GM12878 (cell line): ENCODE measurements around the gene ITPR3. TPM values are rescaled to one million over a fixed set of nuclear protein-coding genes. Genes with fewer than 3 reads are reported as not detected.

ENCODE experiments used
- ATAC-seq: fragments of 200-7000 bp; cut with Tn5 transposase; 3 replicates; pipeline ENCODE4 v1.9.1; 2020; ENCODE audit warnings: mild to moderate bottlenecking, moderate library complexity
- BruUV-seq: library from RNA; stranded (reverse); fragments of 400-500 nt; replicated peaks from 2 replicates; lab custom pipeline; 2021; lab: Mats Ljungman, UMichigan
- CTCF ChIA-PET: fragments of 300-600 bp; sonication (Branson Sonifier 250); formaldehyde crosslinking; extraction: SDS; loops from one replicate; lab custom pipeline; 2021; ENCODE audit warnings: inconsistent platforms; lab: Yijun Ruan, JAX
- POLR2A ChIA-PET: fragments of 350-600 bp; formaldehyde crosslinking; extraction: SDS; loops from one replicate; lab custom pipeline; 2021; ENCODE audit warnings: inconsistent platforms; lab: Charles Lee
- RAD21 ChIA-PET: fragments of 300-600 bp; sonication (Branson Sonifier 250); formaldehyde crosslinking; loops from one replicate; lab custom pipeline; 2023; ENCODE audit warnings: antibody characterized with exemption; ENCODE audit not compliant: unreplicated experiment; lab: Charles Lee
- SMC1A ChIA-PET: fragments of 300-600 bp; sonication (Branson Sonifier 250); formaldehyde crosslinking; loops from one replicate; lab custom pipeline; 2023; ENCODE audit not compliant: unreplicated experiment, uncharacterized antibody; lab: Charles Lee
- DNase-seq: peaks from one replicate; pipeline ENCODE4 v3.0.0-alpha.2; 2011; ENCODE audit warnings: low read depth, low spot score
- FAIRE-seq: peaks from 3 replicates; lab custom pipeline; 2011; peaks lifted over from hg19 to GRCh38; lab: Jason Lieb, UNC
- H2AFZ ChIP-seq: 2 replicates; pipeline ENCODE4 v1.6.0; 2011; ENCODE audit warnings: low read depth, low read length, control low read depth; ENCODE audit not compliant: control insufficient read depth
- H3K27ac ChIP-seq: 2 replicates; pipeline ENCODE4 v1.5.1; 2011; ENCODE audit warnings: control low read depth; ENCODE audit not compliant: control insufficient read depth, insufficient read depth
- H3K27me3 ChIP-seq, 2 experiments: replicated peaks in 1 of 2; 2 replicates each; pipeline versions ENCODE4 v1.6.0 to v1.6.1; 2011; ENCODE audit warnings: low read length in 1 of 2; ENCODE audit not compliant: control insufficient read depth in 2 of 2, insufficient read depth in 2 of 2
- H3K36me3 ChIP-seq, 2 experiments: 2 replicates each; pipeline ENCODE4 v1.5.1; 2011; ENCODE audit warnings: low read length in 1 of 2; ENCODE audit not compliant: control insufficient read depth in 2 of 2, insufficient read depth in 2 of 2
- H3K4me1 ChIP-seq: 2 replicates; pipeline ENCODE4 v1.6.1; 2011; ENCODE audit warnings: mild to moderate bottlenecking, low read length, moderate library complexity, mixed read lengths; ENCODE audit not compliant: control insufficient read depth, insufficient read depth
- H3K4me2 ChIP-seq: 2 replicates; pipeline ENCODE4 v1.6.0; 2011; ENCODE audit warnings: control low read depth; ENCODE audit not compliant: control insufficient read depth, insufficient read depth
- H3K4me3 ChIP-seq: fragments of 200-600 bp; sonication (generic); 2 replicates; pipeline ENCODE4 v1.5.1; 2016
- H3K79me2 ChIP-seq: 2 replicates; pipeline ENCODE4 v1.6.0; 2011; ENCODE audit warnings: low read length; ENCODE audit not compliant: control insufficient read depth, insufficient read depth
- H3K9ac ChIP-seq: 2 replicates; pipeline ENCODE4 v1.8.0; 2011; ENCODE audit warnings: low read length, control low read depth, mixed read lengths; ENCODE audit not compliant: control insufficient read depth, insufficient read depth
- H3K9me3 ChIP-seq: replicated peaks from 3 replicates; pipeline ENCODE4 v1.5.1; 2011; ENCODE audit warnings: mild to moderate bottlenecking, low read length; ENCODE audit not compliant: control insufficient read depth, insufficient read depth
- H4K20me1 ChIP-seq: 2 replicates; pipeline ENCODE4 v1.6.0; 2011; ENCODE audit not compliant: control insufficient read depth, insufficient read depth
- CEBPB ChIP-seq, 2 experiments: fragments of 150-350 bp in 1 of 2; IDR thresholded peaks; 2 replicates each; pipeline ENCODE4 v1.6.1; 2012 to 2014; ENCODE audit warnings: low read depth in 2 of 2, low read length in 2 of 2, borderline replicate concordance in 1 of 2, inconsistent platforms in 1 of 2
- CEBPZ ChIP-seq: fragments of 150-350 bp; IDR thresholded peaks from 2 replicates; pipeline ENCODE4 v1.6.1; 2016; ENCODE audit warnings: low read depth, low read length
- HSF1 ChIP-seq: fragments of 150-350 bp; IDR thresholded peaks from 2 replicates; pipeline ENCODE4 v1.6.1; 2014; ENCODE audit warnings: mild to moderate bottlenecking, low read depth, low read length
- NKRF ChIP-seq: fragments of 450-650 bp; conservative IDR thresholded peaks from 2 replicates; pipeline ENCODE4 v1.6.1; 2017; ENCODE audit warnings: mild to moderate bottlenecking, moderate library complexity
- PAX5 ChIP-seq: IDR thresholded peaks from 2 replicates; pipeline ENCODE4 v1.6.1; 2011; ENCODE audit warnings: low read depth, low read length, borderline replicate concordance
- PRDM15 ChIP-seq: fragments of 450-650 bp; formaldehyde crosslinking; IDR thresholded peaks from 2 replicates; pipeline ENCODE4 v1.4.0; 2020; ENCODE audit warnings: mild to moderate bottlenecking, moderate library complexity
- WGBS: methylation state at CpG from one replicate; pipeline ENCODE4 v1.1.6; 2016; ENCODE audit warnings: low lambda C conversion rate; ENCODE audit not compliant: insufficient replicate concordance, insufficient coverage; ENCODE audit errors: missing lambda C conversion rate; 5-methylcytosine and 5-hydroxymethylcytosine counted together
- in situ Hi-C: fragments of 300-500 bp; cut with MboI; formaldehyde crosslinking; loops from 9 replicates; pipeline ENCODE4 v1.14.3; 2018; ENCODE audit warnings: mixed read lengths
- intact Hi-C: fragments of 100-400 bp; cut with micrococcal nuclease; formaldehyde crosslinking; loops from one replicate; pipeline ENCODE4 v1.14.2; 2022; ENCODE audit not compliant: unreplicated experiment
- polyA plus RNA-seq, 11 experiments: library from polyadenylated mRNA; depleted of rRNA in 4 of 11; unstranded in 6 of 11; stranded (reverse) in 5 of 11; fragments of >200 nt; fragmentation: Nextera tagmentation in 4 of 11; fragmentation: Illumina TruSeq in 1 of 11; extraction: Ambion mirVana in 4 of 11; extraction: Trizol in 1 of 11; gene quantifications; 1 replicate in 1 of 11; 2 replicates in 10 of 11; pipeline versions ENCODE4 v1.2.1 to v1.2.3, GENCODE V29; 2011 to 2016; ENCODE audit warnings: inconsistent platforms in 2 of 11, missing spikeins in 2 of 11, low read depth in 1 of 11
- total RNA-seq, 4 experiments: library from RNA; depleted of rRNA in 3 of 4; stranded (reverse); fragments of >200 nt in 3 of 4; fragmentation: Illumina TruSeq in 1 of 4; extraction: Trizol in 1 of 4; gene quantifications; 2 replicates each; pipeline versions ENCODE4 v1.2.1 to v1.2.3, GENCODE V29; 2013 to 2021

The ITPR3 gene
- total and polyA plus RNA-seq, 10 of the 15 experiments (the other 5 are each of a cell fraction or from before 2014, with no cell fraction given): 0.32 to 34.0 (median 11.9) TPM

GRCh38 chr6:33654831-33655554 lies 33.9 kb downstream of the ITPR3 start:
- no peak for TF ChIP-seq NKRF
- TF ChIP-seq CEBPB (IDR thresholded peaks at IDR 0.05; ENCODE audit: borderline replicate concordance in 1 of 2, low read depth in 2 of 2, low read length in 2 of 2): no peak
- no peak for TF ChIP-seq CEBPZ
- no peak for TF ChIP-seq HSF1
- no peak for TF ChIP-seq PRDM15 (CRISPR knock-in tag)
- TF ChIP-seq PAX5: no peak
- TF ChIP-seq, all 136 proteins: peak for 0
- SMC1A ChIA-PET: interaction anchor here (0.9 kb wide), 1 partner anchor 51 kb away, joined by 3 read pairs; no protein-coding TSS in a partner anchor
- BruUV-seq: no TSS peak
- no peaks in the 10 kb centered on the region for H4K20me1 ChIP-seq
- FAIRE-seq: no peak
- WGBS: 74% methylated on average over 5 of the region's 5 CpGs
- H3K4me3 ChIP-seq: no peak overlapping the region
- H3K27ac ChIP-seq: no peak overlapping the region
- H3K4me2 ChIP-seq: no peak overlapping the region
- intact Hi-C loops (no loop called here), in situ Hi-C loops (no loop called here)
- H2AFZ ChIP-seq: no peak overlapping the region
- H3K36me3 ChIP-seq: peaks cover 0 to 30% of the 10 kb centered on the region in 2 experiments; a peak in 3 of 4 replicates
- CTCF ChIA-PET: interaction anchor here (0.8 to 1.3 kb wide), 3 partner anchors 17 to 68 kb away, joined by 3 read pairs; no protein-coding TSS in a partner anchor
- H3K79me2 ChIP-seq: no peaks in the 10 kb centered on the region
- POLR2A ChIA-PET: no interaction called here
- H3K4me1 ChIP-seq: no peaks in the 10 kb centered on the region
- DNase-seq: no peak
- no peak for ATAC-seq
- H3K9ac ChIP-seq: no peak overlapping the region
- no peaks in the 10 kb centered on the region for H3K27me3 ChIP-seq
- H3K9me3 ChIP-seq: no peaks in the 10 kb centered on the region
- RAD21 ChIA-PET: no interaction called here
